ENCODE measurements around the gene CDK5R2.
"Not testable (repeated sequence)": the region's sequence is repeated elsewhere in the genome, so short reads cannot be mapped to it uniquely, and the experiment has no call there.

CDK5R2 gene

DNA sequence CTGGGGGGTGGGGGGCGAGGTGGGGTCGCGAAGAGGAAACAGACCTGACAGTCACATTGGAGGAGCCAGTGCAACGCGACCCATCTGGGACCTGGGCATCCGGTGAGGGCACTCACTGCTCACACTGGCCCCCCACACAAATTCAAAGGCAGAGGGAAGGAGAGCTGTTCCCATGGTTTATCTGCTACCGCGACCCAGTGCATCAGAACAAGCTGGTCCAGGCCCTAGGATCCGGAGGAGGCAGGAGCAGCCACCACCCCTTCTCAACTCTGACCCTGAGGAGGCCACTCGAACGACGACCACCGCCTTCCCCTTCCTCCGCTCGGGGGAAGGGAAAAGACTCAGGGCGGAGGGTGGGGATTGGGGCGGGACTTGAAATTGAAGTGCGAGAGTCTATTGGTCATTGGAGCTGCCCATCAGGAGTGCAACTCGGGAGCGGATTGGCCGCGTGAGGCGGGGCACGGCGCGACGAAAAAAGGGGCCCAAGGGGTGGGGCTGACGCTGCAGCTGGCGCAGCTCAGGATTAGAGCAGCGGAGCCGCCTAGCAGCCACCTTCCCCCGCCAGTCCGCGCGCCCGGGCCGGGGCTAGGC, at the start of gene CDK5R2:
Gene CDK5R2 (plus strand): TSS at position 526 of the 591 bp plus-strand sequence. CDS start 155 bp downstream, outside the sequence.
- DNase-seq (ENCODE audit: low read depth in 2 of 2, low spot score in 1 of 2) = peak; percentile 24 to 30

DNA sequence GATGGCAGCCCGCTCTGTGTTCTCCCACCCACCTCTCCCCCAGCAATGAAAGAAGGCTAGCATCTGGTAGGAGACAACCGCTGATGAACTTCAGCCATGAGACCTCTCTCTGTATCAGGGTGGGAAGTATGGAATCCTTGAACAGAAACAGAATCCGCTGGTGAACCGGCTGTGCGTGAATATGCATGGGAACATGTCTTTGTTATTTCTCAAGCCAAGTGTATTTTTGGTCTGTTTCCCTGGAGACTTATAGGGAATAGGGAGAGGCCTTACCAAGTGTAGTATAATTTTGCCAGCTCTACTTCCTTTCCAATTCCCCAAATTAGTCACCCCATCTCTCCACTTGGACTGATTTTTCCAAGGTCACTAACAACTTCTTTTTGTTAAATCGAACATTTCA, 48.7 kb upstream of the CDK5R2 start:
- DNase-seq (ENCODE audit: low read depth in 2 of 2, low spot score in 1 of 2) = no peak

DNA sequence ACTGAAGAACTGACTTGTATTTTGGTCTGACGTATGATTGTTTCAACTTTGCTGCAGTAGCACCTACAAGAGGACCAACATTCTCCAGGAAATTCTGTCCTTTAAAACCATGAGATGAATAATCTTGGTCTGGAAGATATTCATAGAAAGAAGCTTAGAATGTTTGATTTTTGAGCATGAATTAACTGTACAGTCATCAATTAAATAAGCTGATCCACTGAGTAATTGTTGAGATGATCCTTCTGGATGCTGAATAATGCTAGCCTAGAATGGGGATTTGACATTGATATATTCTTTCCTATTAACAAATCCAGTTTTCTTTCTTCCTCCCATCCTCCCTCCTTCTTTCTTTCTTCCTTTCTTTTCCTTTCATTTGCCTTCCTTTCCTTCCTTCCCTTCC, 39.0 kb upstream of the CDK5R2 start:
- no peak for DNase-seq (ENCODE audit: low read depth in 2 of 2, low spot score in 1 of 2)

DNA sequence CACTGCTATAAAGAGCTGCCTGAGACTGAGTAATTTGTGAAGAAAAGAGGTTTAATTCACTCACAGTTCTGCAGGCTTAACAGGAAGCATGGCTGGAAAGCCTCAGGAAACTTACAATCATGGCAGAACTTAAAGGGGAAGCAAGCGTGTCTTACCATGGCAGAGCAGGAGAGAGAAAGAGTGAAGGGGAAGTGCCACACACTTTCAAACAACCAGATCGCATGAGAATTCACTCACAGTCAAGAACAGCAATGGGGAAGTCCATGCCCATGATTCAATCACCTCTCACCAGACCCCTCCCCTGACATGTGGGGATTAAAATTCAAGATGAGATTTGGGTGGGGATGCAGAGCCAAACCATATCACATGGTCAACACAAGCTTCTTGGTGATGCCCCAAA, 34.7 kb upstream of the CDK5R2 start:
- no peak for DNase-seq (ENCODE audit: low read depth in 2 of 2, low spot score in 1 of 2)

DNA sequence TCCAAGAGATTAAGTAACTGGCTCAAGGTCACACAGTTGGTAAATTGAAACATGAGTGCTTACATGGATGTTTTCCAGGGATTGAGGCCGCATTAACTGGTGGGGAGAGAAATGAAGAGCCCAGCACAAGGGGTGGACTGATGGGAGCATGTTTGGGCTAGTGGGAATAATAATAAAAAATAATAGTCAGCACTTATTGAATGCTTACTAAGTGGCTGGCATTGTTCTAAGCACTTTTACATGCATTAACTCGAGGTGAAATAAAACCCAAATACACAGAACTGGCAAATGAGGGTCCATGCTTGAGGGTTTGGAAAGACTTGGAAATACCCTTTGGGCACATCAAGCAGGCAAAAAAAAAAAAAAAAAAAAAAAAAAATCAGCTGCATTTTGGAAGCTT, 34.0 kb upstream of the CDK5R2 start:
- no peak for DNase-seq (ENCODE audit: low read depth in 2 of 2, low spot score in 1 of 2)

DNA sequence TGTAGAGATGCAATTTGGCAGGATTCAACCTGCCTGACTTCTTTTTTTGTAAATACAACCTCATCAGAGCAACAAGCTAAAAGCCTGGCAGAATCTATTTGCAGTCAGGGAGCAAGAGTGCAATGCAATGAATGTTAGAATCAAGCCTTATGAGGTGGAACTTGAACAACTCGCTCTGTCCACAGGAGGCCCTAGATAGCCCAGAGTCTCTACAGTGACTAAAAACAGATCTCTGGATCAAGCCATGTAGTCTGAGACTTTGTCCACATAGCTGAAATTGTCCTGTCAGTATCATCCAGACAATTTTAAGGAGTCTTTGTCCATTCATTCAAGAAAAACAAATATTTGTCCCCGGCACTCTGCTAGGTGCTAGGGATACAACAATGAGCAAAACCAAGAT, 32.0 kb upstream of the CDK5R2 start:
- no peak for DNase-seq (ENCODE audit: low read depth in 2 of 2, low spot score in 1 of 2)

DNA sequence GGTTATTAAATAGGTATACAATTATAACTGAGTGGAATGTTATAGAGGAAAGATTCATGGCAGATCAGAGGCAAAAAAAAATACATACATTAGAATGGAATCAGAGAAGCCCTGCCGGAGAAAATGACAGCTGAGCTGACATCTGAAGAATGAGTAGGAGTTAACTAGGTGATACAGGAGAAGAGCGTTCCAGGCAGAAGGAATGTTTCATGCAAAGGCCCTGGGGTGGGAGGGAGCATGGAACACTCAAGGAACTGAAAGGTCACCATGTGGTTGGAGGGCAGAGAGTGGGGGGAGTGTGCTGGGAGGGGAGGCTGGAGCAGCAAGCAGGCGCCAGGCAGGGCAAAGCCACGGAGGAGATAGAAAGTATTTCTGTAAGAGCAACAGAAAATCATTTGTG, 31.6 kb upstream of the CDK5R2 start:
- DNase-seq (ENCODE audit: low read depth in 2 of 2, low spot score in 1 of 2) = no peak

DNA sequence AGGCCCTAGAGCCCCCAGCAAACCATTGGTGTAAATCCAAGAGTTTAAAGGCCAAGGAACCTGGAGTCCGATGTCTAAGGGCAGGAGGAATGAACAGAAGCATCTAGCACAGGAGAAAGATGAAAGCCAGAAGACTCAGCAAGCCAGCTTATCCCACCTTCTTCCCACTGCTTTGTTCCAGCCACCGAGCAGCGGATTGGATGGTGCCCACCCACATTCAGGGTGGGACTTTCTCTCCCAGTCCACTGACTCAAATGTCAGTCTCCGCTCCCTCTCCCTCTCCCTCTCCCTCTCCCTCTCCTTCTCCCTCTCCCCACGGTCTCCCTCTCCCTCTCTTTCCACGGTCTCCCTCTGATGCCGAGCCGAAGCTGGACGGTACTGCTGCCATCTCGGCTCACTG, 29.0 kb upstream of the CDK5R2 start:
- DNase-seq (ENCODE audit: low read depth in 2 of 2, low spot score in 1 of 2) = not testable (repeated sequence)

DNA sequence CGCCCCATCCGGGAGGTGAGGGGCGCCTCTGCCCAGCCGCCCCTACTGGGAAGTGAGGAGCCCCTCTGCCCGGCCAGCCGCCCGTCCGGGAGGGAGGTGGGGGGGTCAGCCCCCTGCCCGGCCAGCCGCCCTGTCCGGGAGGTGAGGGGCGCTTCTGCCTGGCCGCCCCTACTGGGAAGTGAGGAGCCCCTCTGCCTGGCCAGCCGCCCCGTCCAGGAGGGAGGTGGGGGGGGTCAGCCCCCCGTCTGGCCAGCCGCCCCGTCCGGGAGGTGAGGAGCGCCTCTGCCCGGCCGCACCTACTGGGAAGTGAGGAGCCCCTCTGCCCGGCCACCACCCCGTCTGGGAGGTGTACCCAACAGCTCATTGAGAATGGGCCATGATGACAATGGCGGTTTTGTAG, 27.7 kb upstream of the CDK5R2 start:
- not testable (repeated sequence) for DNase-seq (ENCODE audit: low read depth in 2 of 2, low spot score in 1 of 2)

DNA sequence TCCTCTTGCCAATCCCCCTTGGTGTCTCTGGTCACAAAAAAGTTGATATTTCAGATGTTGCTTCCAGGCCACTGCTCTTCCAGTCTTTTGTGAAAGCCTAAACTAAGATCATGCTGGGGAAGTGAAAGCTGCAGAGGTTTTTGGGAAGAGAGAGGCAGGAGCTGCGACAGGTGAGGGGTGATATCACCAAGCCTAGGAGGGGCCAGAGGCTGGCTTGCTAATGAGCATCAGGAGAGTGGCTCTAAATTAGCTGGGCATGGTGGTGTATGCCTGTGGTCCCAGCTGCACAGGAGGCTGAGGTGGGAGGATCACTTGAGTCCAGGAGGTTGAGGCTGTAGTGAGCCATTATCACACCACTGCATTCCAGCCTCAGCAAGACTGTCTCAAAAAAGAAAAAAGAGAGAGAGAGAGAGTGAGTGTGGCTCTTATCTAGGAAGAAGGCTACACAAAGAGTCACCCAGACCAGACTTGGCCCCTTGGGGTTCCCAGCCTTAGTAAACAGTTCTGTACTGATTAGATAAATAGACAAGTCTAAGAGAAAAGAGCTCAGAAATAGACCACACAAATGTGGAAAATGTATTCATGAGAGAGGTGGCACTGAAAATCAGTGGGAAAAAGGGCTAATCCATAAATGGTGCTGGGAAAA, 14.6 kb upstream of the CDK5R2 start:
- DNase-seq (ENCODE audit: low read depth in 2 of 2, low spot score in 1 of 2) = no peak

DNA sequence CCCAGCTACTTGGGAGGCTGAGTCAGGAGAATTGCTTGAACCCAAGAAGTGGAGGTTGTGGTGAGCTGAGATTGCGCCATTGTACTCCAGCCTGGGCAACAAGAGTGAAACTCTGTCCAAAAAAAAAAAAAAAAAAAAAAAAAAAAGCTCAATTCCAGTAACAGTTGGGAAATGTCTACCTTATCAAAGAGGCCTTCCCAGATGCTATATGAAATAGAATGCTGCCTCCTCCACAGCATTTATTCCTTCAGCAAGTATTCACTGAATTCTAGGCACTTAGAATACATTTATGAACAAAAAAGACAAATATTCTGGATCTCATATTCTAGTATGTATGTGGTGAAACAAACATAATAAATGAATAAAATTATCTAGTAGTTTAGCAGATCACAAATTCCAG, 12.8 kb upstream of the CDK5R2 start:
- no peak for DNase-seq (ENCODE audit: low read depth in 2 of 2, low spot score in 1 of 2)

DNA sequence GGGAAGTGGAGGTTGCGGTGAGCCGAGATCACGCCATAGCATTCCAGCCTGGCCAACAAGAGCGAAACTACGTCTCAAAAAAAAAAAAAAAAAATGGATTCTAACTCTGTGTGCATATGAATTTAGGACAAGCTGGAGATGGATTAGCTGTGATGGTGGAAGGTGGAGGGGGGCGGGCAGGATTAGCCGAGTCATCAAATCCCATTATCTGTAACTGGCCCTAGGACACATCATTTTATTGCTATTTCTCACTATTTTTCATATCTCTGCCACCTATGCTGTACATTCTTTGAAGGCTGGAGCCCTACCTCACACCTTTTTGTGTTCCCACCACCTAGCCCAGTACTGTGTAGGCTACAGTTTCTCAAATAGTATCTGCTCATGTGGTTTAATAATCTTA, 7.3 kb upstream of the CDK5R2 start:
- no peak for DNase-seq (ENCODE audit: low read depth in 2 of 2, low spot score in 1 of 2)

DNA sequence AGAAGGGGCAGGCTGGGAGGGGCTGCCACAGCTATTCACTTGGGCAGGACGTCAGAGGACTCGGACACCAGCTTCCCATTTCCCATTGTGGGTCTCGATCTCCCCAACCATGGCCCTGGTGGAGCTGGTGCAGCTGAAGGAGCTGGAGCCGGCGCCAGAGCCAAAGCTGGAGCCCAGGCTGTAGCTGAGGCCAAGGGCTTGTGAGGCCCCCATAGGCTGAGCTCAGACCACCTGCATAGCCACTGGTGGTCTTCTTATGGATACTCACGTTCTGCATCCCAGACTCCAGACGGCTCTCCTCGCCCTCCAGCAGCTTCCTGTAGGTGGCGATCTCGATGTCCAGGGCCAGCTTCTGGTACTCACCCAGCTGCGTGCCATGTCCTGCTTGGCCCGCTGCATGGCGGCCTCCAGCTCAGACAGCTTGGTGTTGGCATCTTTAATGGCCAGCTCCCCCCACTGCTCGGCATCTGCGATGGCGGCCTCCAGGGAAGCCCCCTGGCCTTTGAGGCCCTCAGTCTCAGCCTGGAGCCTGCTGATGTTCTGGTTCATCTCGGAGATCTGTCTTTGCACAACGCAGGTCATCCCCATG, 6.0 kb upstream of the CDK5R2 start:
- DNase-seq (ENCODE audit: low read depth in 2 of 2, low spot score in 1 of 2) = no peak

DNA sequence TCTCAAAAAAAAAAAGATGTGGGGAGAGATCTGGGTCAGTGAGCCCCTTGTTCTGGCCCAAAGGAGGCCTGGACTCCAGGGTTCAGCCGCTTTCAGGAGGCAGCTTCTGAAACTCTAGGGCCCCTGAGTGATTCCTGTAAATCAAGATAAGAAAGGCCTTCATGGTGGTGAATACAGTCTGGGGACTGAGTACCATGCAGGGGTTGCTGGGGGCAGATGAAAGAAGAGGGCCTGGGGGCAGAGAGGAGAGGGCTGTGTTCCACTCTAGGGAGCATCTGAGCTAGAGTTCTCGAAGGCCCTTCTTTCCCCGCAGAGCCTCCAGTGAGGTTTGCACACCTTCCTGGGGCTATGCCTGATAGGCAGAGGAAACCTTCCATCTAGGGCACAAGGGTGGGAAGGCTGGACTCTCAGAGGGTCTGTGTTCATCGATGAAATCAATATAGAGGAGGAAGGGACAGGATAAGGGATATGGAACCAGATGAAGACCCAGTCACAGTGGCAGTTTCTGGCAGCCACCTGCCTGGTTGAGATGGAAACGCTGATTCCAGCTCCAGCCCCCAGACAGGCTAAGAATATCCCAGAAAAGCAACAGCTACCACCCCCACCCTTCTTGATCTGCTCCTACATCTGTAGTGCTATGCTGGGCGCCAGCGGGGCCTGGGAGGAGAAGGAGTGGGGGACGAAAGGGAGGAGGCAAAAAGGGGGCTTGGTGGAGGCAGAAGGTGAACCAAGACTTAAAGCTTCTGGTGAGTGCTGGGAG, 4.7 kb upstream of the CDK5R2 start:
- DNase-seq (ENCODE audit: low read depth in 2 of 2, low spot score in 1 of 2) = no peak

DNA sequence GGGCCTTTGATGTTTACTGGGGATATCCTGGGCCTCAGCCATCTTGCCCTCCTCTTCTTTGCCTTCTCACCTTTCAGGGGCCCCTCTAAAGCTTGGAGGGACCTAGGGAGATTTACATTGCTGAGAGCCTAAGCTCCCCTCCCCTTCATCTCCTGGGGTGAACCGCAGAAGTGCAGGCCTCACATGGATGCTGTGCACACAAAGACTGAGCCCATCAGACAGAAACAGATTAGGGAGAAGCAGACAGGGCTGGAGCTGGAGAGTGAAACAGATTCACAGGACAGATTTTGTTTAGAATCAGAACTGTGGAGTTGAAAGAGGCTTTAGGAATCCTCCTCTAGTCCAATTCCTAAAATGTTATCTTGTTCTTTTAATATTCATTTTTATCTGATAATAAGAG, 3.4 kb upstream of the CDK5R2 start:
- no peak for DNase-seq (ENCODE audit: low read depth in 2 of 2, low spot score in 1 of 2)

DNA sequence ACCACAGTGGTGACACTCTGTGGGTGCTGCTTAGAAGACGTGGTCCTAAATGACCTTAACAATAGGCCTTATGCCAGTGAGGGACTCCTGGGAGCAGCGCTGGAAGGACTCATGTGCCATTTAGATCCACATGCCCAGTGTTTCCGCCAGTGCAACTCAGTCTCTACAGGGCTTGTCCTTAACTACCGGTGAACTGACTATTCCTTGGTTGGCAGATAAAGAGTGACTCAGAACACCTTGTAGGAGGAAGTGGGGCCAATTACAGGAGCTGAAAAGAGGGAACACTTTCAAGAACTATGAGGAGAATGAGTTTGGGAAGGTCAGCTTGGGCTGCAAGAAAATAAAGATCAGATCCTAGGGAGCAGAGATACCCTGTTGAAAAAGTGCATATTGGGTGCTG, 1.8 kb upstream of the CDK5R2 start:
- DNase-seq (ENCODE audit: low read depth in 2 of 2, low spot score in 1 of 2) = no peak

DNA sequence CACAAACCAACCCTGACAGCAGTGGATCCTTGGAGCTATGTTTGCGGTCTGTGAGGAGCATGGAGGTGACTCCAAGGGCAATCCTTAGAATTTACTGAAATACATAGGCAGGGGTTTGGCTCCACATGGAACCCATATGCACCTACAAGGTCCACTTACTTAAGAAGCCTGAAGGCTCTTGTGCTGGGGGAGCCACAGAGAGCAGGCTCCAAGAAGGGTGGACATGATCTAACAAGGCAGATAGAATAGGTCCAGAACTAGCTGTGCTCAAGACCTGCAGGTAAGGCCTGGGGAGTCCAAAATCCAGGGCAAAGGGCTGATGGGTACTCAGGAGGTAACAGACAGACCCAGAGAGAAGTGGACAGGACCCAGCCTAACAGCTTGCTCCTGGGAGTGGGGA, 1.2 kb upstream of the CDK5R2 start:
- no peak for DNase-seq (ENCODE audit: low read depth in 2 of 2, low spot score in 1 of 2)

DNA sequence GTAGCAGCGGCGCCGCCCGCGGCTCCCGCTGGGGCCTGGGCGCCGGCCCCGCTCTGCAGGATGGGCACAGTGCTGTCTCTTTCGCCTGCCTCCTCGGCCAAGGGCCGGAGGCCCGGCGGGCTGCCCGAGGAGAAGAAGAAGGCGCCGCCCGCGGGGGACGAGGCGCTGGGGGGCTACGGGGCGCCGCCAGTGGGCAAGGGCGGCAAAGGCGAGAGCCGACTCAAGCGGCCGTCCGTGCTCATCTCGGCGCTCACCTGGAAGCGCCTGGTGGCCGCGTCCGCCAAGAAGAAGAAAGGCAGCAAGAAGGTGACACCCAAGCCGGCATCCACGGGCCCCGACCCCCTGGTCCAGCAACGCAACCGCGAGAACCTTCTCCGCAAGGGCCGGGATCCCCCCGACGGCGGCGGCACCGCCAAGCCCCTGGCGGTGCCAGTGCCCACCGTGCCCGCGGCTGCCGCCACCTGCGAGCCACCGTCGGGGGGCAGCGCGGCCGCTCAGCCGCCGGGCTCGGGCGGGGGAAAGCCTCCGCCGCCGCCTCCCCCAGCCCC, 369 bp downstream of the CDK5R2 start:
- DNase-seq (ENCODE audit: low read depth in 2 of 2, low spot score in 1 of 2) = no peak

DNA sequence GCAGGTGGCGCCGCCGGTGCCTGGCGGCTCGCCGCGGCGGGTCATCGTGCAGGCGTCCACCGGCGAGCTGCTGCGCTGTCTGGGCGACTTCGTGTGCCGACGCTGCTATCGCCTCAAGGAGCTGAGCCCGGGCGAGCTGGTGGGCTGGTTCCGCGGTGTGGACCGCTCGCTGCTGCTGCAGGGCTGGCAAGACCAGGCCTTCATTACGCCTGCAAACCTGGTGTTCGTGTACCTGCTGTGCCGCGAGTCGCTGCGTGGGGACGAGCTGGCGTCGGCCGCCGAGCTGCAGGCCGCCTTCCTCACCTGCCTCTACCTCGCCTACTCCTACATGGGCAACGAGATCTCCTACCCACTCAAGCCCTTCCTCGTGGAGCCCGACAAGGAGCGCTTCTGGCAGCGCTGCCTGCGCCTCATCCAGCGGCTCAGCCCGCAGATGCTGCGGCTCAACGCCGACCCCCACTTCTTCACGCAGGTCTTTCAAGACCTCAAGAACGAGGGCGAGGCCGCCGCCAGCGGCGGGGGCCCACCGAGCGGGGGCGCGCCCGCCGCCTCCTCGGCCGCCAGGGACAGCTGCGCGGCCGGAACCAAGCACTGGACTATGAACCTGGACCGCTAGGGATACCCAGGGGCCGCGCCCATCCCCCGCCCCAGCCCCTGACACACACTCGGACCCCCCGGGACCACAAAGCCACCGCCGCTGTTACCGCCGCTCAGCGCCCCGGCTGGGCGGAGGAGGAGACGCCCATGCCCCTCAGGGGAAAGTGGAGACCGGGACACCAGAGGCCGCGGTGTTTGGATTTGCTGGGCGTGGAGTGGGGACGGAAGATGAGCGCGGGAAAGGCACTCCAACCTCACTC, 1.1 kb downstream of the CDK5R2 start:
- DNase-seq (ENCODE audit: low read depth in 2 of 2, low spot score in 1 of 2) = no peak

DNA sequence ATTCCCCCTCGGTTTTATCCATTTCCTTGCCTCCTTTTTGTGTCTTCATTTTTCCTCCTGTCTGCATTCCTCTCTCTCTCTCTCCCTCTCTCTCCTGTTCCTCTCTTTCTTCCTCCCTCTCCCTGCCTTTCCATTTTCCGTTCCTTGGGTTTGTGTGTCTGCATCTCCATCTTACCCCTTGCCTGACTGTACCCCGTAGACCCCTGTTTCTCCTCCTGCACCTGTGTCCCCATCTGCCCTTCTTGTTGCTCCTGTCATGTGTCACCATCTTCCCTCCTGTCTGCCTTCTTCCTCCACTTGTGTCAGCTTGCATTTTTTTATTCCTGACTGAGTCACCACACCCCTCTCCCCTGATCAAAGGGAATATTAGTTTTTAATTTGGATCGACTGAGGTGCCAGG, 1.8 kb downstream of the CDK5R2 start:
- DNase-seq (ENCODE audit: low read depth in 2 of 2, low spot score in 1 of 2) = no peak
